ENCODE data around the gene AIFM3. TPM values are rescaled to one million over a fixed set of nuclear protein-coding genes. Genes with fewer than 3 reads are reported as not detected.
"Not testable (repeated sequence)": the region's sequence is repeated elsewhere in the genome, so short reads cannot be mapped to it uniquely, and the experiment has no call there.

AIFM3 gene
- total RNA-seq, 1 donor from 2014 or later, result 0.13 TPM

DNA sequence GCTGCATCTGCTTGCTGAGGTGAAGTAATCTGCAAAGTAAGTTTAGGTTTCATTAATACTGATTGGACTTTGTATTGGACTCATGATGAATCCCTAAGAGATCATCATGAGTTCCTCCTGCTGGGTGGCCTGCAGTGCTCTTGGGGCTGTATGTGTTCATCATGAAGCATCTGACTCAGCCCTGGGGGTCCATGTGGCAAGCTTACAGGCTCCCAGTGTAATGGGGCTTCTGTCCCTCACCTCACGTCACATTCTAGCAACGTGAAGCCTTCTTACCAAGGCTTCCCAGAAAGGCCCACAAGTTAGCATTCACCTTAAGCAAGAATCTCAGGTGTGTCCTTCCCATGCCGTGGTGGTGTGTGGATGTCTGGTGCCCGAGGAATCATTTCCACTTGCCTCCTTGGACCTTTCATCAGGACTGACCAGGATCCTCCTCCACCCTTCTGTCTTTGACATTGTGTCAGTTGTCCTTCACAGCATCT lies 26.1 kb upstream of the AIFM3 start:
- no peak for DNase-seq (ENCODE audit: low read depth in 2 of 2)

DNA sequence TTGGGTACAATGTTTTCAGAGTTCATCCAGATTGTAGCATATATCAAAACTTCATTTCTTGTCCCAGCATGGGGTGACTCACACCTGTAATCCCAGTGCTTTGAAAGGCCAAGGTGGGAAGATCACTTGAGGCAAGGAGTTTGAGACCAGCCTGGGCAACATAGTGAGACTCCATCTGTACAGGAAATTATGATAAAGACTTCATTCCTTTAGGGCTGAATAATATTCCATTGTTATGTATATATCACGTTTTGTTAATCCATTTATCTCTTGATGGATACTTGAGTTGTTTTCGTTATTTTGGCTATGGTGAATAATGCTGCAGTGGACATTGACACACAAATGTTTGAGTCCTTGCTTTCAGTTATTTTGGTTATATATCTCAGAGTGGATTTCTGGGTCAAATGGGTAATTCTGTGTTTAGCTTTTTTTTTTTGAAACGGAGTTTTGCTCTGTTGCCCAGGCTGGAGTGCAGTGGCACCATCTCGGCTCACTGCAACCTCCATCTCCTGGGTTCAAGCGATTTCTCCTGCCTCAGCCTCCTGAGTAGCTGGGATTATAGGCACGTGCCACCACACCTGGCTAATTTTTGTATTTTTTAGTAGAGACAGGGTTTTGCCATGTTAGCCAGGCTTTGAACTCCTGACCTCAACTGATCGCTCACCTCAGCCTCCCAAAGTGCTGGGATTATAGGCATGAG lies 24.7 kb upstream of the AIFM3 start:
- DNase-seq (ENCODE audit: low read depth in 2 of 2), result not testable (repeated sequence)

DNA sequence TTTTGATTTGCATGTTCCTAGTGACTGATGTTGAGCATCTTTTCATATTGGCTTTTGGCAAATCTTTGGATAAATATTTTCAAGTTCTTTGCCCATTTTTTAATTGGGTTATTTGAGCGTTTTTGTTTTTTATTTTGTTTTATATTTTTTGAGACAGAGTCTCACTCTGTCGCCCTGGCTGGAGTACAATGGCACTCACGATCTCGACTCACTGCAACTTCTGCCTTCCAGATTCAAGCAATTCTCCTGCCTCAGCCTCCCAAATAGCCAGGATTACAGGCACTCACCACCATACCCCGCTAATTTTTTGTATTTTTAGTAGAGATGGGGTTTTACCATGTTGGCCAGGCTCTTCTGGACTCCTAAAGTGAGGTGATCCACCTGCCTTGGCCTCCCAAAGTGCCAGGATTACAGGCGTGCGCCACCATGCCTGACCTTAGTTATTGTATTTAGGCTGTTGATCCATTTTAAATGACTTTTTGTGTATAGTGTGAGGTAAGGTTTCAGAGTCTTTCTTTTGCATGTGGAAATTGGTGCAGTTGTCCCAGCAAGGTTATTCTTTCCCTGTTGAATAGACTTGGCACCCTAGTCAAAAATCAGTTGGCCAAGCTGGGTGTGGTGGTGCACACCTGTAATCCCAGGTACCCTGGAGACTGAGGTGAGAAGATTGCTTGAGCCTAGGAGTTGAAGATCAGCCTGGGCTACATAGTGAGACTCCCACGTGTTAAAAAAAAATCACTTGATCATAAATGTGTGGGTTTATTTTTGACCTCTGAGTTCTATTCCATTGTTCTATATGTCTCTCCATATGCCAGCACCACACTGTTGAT lies 23.7 kb upstream of the AIFM3 start:
- no peak for DNase-seq (ENCODE audit: low read depth in 2 of 2)

DNA sequence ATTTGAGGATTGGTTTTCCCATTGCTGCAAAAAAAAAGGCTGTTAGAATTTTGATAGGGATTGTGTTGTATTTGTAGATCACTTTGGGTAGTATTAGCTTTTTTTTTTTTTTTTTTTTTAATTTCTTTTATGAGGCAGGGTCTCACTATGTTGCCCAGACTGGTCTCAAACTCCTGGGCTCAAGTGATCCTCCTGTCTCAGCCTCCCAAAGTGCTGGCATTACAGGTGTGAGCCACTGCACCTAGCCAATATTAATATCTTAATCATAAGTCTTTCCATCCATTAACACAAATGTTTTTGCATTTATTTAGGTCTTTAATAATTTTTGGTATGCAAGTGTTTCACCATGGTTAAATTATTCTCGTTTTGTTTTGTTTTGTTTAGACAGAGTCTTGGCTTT lies 23.0 kb upstream of the AIFM3 start:
- DNase-seq (ENCODE audit: low read depth in 2 of 2), result no peak

DNA sequence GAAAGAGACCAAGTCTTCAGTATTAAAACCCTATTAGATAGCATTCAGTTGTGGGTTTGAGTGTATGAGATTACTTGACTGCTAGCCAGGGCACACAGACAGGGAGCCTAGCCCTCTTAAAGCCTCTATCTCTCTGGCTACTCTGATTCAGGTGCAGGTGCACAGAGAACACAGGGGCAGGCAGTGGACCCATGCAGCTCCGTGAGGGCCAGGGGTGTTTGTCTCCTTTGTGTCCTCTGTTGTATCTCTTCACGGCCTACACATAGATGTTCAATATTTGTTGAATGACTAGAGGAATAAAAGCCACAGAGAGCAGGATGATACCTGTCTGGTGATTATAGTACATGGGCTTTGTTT lies 21.5 kb upstream of the AIFM3 start:
- DNase-seq (ENCODE audit: low read depth in 2 of 2), result no peak

DNA sequence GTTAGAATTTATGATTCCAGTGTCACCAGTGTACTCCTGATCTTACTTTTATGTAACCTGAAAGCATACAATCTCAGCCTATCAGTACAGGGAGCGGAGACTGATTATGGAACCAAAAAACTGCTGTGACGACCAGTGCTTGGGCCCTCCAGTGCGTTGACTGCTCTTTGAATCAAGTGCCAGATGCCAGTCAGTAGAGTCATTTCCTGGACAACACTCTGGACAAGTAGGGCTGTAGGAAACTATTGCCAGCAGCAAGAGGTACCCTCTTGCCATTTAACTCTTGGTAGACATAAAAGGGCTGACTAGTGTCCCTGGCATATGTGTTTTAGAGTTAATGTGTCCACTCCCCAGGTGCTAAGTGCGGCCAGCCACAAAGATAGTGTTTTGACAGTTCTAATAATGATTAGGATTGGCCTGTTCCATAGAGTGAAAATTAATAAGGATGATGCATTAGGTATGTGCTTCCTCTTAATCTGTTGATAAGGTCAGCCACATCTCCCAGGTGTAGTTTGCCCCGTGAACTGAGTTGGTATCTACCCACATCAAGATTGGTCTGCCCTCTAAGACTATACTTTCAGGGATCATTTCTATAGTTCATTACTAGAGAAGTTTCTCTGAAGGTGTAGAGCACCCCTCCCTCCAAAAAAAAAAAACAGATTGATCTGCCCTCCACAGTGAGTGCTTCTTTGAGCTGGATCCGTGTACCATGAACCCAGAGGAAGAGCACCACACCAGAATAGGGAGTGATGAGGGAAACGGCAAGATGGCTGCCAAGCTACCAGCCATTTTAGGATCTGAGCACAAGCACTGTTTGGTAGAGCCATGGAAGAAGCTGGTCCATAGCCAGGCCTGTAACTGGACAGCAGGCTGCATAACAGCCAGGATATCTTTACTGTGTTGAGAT lies 20.7 kb upstream of the AIFM3 start:
- DNase-seq (ENCODE audit: low read depth in 2 of 2), result peak; percentile 56 to 77

DNA sequence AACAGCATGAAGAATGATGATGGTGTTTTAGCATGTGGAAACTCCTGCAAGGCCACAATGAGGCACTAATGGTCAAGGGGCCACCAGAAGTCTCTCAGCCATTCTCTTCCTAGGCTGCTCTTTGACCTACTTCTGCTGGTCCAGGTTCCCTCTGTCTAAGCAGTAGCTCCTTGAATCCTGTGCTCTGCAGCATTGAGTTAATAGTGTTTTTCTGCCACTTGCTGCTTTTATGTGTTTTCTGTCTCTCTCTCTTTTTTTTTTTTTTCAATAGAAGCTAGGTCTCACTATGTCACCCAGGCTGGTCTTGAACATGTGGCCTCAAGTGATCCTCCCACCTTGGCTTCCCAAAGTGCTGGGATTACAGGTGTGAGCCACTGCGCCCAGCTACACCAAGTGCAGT lies 20.1 kb upstream of the AIFM3 start:
- no peak for DNase-seq (ENCODE audit: low read depth in 2 of 2)

DNA sequence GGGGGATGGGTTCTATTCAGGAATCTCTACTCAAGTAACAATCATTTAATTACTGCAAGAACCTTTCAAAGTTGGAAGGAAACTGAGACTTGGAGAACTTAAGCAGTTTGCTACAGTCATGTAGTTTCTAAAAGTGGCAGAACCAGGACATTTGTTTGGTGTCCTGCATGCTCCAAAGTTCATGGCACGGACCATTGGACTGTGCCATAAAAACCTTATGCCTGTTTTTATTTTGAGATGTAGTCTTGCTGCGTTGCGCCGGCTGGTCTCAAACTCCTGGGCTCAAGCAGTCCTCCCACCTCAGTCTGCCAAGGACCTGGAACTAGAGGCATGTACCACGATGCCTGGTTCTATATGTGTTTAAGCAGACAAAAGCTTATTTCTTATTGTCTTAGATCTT lies 18.6 kb upstream of the AIFM3 start:
- DNase-seq (ENCODE audit: low read depth in 2 of 2), result no peak

DNA sequence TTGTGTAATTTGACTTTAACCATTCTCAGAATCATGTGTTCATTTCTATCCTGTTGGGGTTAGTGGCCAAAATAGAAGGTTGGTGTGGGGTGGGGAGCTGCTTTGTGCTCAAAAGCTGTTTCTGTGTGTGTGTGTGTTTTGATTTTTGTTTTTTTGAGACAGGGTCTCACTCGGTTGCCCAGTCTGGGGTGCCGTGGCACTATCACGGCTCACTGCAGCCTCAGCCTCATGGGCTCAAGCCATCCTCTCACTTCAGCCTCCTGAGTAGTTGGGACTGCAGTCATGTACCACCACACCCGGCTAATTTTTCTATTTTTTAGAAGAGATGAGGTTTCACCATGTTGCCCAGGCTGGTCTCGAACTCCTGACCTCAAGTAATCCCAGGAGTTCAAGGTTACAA lies 18.1 kb upstream of the AIFM3 start:
- DNase-seq (ENCODE audit: low read depth in 2 of 2), result no peak

DNA sequence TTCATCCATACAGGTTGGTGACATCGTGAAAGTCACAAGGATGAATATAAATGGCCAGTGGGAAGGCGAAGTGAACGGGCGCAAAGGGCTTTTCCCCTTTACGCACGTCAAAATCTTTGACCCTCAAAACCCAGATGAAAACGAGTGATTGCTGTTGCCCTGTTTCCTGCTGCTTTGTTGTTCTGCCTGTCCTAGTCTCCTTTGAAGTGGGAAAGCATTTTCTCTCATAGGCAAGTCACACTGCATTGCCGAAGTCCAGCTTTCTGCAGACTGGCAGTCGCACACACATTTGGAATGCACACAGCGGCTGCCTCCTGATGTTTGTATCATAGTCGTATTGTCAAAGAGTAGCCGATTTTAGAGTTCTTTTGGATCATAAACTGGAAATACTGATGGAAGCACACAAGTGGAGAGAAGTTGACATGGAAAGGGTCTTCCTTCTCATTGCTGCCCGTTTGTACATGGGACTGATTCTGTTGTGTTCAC lies 17.3 kb upstream of the AIFM3 start:
- no peak for DNase-seq (ENCODE audit: low read depth in 2 of 2)

DNA sequence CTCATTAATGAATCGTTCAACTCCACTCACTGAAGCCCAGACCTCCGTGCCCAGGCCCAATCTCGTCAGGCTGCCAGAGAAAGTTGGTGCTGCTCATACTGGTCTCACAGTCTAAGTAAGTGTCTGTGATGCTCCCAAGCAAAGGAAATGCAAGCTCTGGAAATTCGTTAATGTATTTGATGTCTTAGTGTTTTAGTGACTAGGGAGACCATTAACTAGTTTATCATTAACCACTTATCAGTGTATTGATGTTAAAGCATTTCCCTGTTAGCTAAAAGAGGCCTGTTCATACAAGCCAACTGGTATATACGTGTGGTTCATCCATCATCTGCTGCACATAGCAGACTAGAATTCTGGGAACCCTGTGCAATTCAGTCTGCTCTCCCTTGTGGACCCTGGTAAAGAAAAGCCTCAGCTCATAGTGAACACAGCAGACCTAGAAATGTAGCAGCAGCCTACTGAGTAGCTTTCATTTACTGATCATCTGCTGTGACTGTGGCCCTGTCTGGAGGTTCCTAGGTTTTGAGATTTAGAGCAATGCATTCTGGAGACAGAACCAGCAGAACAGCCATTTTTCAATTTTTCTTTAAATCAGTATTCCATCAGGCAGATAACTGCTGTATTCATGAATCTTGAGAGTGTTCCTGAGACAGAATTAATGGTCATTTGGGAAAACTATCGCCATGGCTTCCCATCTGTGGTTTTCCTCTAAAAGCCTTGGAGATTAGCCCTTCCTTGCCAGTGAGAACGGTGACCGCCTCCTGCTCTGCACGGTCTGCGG lies 15.7 kb upstream of the AIFM3 start:
- no peak for DNase-seq (ENCODE audit: low read depth in 2 of 2)

DNA sequence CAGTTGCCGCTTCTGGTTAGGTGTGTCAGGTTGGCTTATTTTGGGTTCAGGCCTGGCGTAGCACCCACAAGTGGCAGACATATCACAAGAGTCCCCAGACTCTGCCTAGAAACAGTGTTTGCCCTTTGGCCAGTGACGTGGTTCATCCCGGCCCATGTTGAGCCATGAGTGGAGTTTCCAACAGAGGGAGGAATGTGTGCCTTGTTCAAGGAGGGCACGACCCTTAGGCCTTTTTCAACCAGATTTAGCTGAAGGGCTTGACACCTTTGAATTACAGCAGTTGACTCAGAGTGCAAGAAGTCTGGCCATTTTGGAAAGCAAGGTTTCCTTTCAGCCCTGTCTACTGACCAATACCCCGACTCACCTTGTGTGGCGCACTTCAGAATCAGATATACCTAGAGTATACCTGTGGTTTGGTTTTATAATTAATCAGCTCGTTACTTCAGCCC lies 15.1 kb upstream of the AIFM3 start:
- DNase-seq (ENCODE audit: low read depth in 2 of 2), result no peak

DNA sequence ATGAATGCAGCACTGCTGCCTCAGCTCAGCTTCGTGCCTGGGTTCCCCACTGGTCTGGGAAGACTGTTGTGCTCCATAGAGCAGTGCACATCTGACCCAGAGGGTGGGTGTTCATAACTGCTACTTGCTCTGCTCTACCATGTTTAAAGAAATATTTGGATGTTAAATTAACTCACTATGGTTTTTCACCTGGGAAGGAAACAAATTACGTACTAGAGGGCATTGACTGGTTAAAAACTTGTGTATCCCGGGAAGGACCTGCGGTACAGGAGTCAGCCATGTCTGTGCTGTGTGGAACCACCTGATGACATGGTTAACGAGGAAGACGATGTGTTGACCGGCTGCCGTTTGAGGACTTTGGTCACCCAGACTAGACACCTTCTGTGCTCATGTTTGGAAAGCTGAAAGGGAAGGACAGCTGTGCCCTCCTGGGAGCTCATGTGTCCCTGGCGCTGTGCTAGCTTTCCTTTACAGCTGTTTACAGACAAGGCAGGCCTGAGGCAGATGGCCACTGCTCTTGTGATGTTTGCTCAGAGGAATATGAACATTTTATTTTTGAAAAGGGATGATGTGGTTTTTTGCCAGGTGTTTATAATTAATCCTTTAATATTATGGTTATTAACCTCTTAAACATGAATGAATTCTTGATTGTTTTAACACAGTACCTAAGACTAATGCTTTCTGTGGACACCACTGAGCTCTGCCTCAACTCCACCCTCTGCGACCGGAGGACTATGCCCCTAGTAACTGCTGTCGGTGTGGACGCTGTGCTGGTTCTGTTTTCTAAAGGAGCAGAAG lies 14.3 kb upstream of the AIFM3 start:
- no peak for DNase-seq (ENCODE audit: low read depth in 2 of 2)

DNA sequence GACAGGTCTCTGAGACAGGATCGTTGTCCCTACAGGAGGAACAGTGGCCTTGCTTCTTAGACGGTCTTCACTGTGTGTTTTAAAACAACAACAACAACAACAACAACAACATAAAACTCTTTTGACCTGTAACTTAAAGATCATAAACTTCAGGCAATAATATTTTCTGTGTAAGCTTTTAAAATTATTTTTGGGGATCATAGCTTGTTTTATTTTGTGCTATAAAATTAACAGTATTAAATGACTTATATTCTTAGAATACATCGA lies 13.8 kb upstream of the AIFM3 start:
- DNase-seq (ENCODE audit: low read depth in 2 of 2), result no peak

DNA sequence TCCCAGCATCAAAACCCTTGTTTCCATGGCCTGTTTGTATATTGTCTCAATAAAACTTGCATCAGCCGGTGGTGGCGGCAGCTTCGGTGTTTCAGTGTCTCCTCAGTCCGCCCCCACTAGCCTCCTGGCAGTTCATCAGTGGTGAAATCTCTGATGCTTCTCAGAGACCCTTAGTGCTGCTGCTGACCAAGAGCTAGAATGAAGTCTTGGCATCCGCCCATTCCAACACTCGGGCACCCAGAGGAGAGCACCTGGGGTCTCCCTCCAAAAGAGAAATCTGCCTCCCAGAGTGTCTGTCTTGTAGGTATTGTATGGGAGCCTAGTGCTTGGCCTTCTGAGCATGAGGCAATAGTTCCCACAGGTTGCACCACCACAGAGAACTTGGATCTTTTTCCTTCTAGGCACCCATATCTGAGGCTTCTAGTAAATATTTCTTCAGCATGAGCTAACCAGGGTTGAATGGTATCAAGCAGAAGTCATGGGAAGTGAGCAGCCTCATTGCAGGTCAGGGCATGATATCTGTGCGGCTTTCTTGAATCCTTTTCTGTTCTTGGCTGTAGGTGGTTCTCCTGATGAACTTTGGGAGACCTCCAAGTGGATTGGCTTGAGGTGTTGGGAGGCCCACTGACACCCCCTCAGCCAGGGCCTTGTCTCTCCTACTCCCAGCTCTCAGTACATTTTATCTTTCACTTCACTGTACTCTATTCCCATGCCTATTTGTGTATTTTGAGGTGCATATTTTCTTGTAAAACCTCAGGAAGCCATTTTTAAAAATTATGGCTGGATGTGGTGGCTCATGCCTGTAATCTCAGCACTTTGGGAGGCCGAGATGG lies 13.2 kb upstream of the AIFM3 start:
- no peak for DNase-seq (ENCODE audit: low read depth in 2 of 2)

DNA sequence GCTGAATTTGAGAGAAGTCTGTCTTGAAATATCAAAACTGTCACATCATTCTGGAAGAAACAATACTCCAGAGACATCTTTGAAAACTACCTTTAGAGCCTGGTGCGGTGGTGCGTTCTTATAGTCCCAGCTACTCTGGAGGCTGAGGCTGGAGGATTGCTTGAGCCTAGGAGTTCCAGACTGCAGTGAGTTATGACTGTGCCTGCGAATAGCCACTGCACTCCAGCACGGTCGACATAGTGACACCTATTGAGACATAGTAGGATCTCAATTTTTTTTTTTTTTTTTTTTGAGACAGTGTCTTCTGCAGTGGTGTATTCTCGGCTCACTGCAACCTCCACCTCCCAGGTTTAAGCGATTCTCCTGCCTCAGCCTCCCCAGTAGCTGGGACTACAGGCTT lies 11.5 kb upstream of the AIFM3 start:
- no peak for DNase-seq (ENCODE audit: low read depth in 2 of 2)

DNA sequence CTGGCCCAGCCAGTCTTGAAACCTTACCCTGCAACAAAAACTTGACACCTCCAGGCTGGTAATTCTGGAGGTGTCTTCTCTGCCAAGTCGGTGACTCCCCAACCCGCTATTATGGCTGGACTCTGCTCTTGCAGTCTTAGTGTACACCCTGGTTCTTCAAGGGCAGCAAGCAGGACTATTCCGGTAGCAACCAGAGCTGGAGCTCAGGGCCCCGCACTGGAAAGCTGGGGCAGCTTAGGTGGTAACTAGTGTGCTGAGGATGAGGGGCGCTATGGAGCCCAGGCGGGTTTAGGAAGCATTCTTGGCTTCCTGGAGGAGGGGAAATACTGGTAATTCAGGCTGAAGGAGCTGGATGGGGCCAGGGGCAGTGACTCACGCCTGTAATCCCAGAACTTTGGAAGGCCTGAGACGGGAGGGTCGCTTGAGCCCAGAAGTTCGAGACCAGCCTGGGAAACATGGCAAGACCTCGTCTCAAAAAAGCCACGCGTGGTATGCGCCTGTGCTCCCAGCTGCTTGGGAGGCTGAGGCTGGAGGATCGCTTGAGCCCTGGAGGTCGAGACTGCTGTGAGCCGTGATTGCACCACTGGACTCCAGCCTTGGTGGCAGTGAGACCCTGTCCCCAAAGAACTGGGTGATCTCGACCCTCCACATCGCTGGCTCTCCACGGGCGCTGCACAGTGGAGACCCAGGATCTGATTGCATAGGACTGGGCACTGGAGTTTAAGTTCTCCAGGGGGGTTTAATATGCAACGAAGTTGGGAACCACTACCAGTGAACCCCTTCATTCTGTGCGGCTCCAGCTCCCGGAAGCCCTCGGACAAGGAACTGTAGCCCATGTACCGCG lies 10.6 kb upstream of the AIFM3 start:
- peak in 1 of 2 donors; percentile 16 for DNase-seq (ENCODE audit: low read depth in 2 of 2)

DNA sequence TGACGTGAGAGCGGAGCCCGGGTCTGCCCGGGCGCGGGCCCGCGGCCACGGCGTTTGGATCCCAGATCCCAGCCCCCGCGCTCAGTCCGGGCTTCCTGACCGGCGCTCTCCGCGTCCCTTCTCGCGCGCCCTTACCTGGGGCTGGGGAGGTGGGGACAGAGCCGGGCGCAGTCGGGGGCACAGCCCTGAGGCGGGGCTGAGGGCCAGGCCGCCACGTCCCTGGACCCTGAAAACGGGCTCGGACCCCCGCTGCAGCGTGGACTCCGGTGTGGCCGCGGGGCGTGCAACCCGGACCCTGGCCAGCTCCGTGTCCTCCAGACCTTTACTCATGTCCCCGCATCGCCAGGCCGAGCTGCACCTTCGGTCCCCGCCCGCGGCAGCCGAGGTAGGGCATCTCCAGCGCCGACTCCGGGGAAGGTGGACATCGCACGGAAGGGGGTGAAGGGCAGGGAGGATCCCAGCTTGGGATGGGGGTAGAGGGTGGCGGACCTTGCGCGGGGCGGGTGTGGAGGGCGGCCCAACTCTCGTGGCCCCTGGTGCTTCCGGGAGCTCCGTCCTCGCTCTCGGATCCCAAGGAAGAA lies 9.9 kb upstream of the AIFM3 start:
- no peak for DNase-seq (ENCODE audit: low read depth in 2 of 2)

Data from dermis microvascular lymphatic vessel endothelial cell (primary cell).